ENCODE results near the gene TMEFF2.
"Not testable (repeated sequence)": the region's sequence is repeated elsewhere in the genome, so short reads cannot be mapped to it uniquely, and the experiment has no call there.

The TMEFF2 gene

DNA sequence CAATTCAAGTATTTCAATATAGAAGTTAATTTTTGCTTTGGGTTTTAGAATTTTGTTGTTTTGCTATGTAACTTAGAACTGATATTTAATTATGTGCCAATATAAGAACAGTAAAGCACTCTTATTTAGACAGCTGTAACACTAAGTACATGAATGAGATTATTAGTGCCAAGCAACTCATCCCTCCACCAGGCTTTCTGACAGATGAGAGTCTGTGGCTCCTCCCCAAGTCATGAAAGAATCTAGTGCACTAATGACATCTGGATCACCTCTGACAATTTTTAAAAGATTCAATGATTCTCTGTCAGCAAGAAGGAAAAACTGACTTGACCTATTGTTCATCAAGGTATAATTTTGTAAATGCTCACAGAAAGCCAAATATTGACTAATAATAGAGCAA is 67.8 kb downstream of the TMEFF2 start:
- H3K9ac ChIP-seq (ENCODE audit: low read depth, low read length) = no peak overlapping the region
- no peak overlapping the region for H3K4me3 ChIP-seq (ENCODE audit: low read length)
- H3K27ac ChIP-seq (ENCODE audit: low read length) = no peak overlapping the region
- peaks cover 11% of the 10 kb centered on the region for H3K4me1 ChIP-seq (ENCODE audit: insufficient read depth, low read length)
- no peaks in the 10 kb centered on the region for H3K9me3 ChIP-seq (ENCODE audit: insufficient read depth, low read depth, low read length)
- H3K36me3 ChIP-seq (ENCODE audit: insufficient read depth, low read depth, low read length) = no peaks in the 10 kb centered on the region
- H3K27me3 ChIP-seq (ENCODE audit: insufficient read depth, low read length) = no peaks in the 10 kb centered on the region

DNA sequence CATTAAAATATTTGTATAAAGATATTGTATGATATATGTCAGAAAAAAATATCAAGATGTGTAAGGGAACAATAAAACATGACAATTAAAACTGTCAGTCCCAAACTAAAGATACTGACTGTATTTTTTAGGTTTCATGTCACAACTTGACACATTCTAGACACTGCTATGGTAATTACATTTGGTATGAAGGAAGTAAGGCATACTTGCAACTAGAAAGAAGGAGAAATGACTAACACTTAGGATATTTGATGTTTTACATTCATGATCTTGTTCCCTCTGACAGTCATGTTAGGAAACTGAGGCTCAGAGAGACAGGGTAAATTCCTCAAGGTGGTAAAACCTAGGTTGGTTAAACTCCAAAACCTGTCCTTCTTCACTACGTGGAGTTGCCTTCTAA is 68.3 kb downstream of the TMEFF2 start:
- Histone ChIP-seq H3K4me1 (ENCODE audit: insufficient read depth, low read length) (peaks cover 11% of the 10 kb centered on the region), H3K4me3 (ENCODE audit: low read length) (no peak overlapping the region), H3K36me3 (ENCODE audit: insufficient read depth, low read depth, low read length) (no peaks in the 10 kb centered on the region), H3K27ac (ENCODE audit: low read length) (no peak overlapping the region), H3K9ac (ENCODE audit: low read depth, low read length) (no peak overlapping the region), H3K27me3 (ENCODE audit: insufficient read depth, low read length) (no peaks in the 10 kb centered on the region), H3K9me3 (ENCODE audit: insufficient read depth, low read depth, low read length) (no peaks in the 10 kb centered on the region)

DNA sequence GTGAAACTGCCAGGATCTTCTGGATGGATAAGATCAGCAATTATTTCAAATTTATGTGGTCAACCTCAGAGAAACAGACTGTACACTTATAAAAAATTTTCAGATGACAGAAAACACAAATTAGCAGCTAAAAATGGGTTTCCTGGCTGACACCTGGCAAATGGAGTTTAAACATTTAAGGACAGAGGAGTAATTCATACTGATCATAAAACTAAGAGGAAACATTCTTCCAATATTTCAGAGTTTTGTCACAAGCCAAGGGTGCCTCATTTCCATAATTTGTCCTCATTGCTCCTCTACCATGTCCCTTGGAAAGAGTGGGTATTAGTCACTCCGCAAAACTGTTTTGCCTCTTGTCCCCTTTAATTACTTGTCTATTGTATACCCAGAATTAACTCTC is 70.2 kb downstream of the TMEFF2 start:
- H3K9ac ChIP-seq (ENCODE audit: low read depth, low read length) = no peak overlapping the region
- H3K36me3 ChIP-seq (ENCODE audit: insufficient read depth, low read depth, low read length) = no peaks in the 10 kb centered on the region

DNA sequence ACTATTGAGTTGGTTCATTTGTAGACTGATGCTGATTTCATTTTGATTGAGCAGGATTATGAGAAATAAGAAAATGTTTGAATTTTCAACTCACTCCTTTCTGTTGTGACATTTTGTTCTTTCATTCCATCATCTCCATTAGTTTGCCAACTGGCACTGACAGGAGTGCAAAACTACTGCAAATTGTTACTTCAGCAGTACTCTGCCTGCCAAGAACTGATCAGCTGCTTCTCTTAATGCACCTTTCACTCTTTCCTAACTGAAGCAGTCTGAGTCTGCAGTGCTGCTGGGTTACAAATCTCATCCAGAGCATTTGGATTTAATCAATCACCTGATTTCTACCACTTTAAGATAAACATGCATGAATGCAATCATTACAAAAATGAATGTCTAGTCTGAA is 70.9 kb downstream of the TMEFF2 start:
- Histone ChIP-seq H3K9ac (ENCODE audit: low read depth, low read length) (no peak overlapping the region), H3K27me3 (ENCODE audit: insufficient read depth, low read length) (no peaks in the 10 kb centered on the region), H3K27ac (ENCODE audit: low read length) (no peak overlapping the region), H3K4me1 (ENCODE audit: insufficient read depth, low read length) (no peaks in the 10 kb centered on the region), H3K36me3 (ENCODE audit: insufficient read depth, low read depth, low read length) (no peaks in the 10 kb centered on the region), H3K9me3 (ENCODE audit: insufficient read depth, low read depth, low read length) (no peaks in the 10 kb centered on the region), H3K4me3 (ENCODE audit: low read length) (no peak overlapping the region)

More for the DNA sequence above, 70.2 kb downstream of the TMEFF2 start:
- Histone ChIP-seq H3K4me1 (ENCODE audit: insufficient read depth, low read length) (peaks cover 7% of the 10 kb centered on the region), H3K27me3 (ENCODE audit: insufficient read depth, low read length) (no peaks in the 10 kb centered on the region), H3K27ac (ENCODE audit: low read length) (no peak overlapping the region), H3K4me3 (ENCODE audit: low read length) (no peak overlapping the region), H3K9me3 (ENCODE audit: insufficient read depth, low read depth, low read length) (no peaks in the 10 kb centered on the region)

DNA sequence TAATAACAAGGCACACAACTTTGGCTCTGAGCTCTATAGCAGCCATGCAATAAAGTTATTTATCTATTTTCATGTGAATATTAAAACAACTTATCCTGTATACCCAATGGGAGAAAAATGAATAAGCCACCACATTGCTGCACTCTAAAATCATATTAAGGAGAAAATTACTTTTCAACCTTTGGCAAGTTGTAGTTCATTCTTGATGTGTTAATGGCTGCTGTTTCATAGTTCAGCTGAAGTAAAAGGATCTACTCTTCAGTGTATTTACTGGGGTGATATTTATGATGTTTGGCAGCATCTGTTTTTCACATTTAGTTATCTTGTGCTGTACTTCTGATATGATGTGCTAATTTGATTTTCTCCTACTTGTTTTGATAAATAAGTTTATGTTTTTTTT is 71.8 kb downstream of the TMEFF2 start:
- Histone ChIP-seq H3K27ac (ENCODE audit: low read length) (no peak overlapping the region), H3K9ac (ENCODE audit: low read depth, low read length) (no peak overlapping the region), H3K27me3 (ENCODE audit: insufficient read depth, low read length) (no peaks in the 10 kb centered on the region), H3K4me3 (ENCODE audit: low read length) (no peak overlapping the region), H3K4me1 (ENCODE audit: insufficient read depth, low read length) (no peaks in the 10 kb centered on the region), H3K9me3 (ENCODE audit: insufficient read depth, low read depth, low read length) (no peaks in the 10 kb centered on the region), H3K36me3 (ENCODE audit: insufficient read depth, low read depth, low read length) (no peaks in the 10 kb centered on the region)

DNA sequence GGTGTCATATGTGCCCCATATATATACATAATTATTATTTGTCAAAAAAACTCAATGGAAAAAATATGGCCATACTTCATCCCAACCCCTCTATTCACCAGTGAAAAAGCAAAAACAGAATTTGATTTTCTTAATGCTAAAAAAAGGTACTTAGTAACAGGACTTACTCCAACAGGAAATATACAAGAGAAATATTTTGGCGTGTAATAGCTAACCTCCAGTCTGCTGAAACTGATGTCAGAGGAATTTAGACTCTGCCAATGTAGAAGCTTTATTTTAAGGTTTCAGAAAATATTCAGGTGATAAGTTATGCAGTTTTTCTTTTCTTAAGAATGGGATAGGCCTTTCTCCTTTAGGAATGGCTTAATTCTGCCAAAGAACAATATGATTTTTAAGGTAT is 72.6 kb downstream of the TMEFF2 start:
- H3K27ac ChIP-seq (ENCODE audit: low read length) = no peak overlapping the region
- H3K4me3 ChIP-seq (ENCODE audit: low read length) = no peak overlapping the region
- no peak overlapping the region for H3K9ac ChIP-seq (ENCODE audit: low read depth, low read length)
- H3K4me1 ChIP-seq (ENCODE audit: insufficient read depth, low read length) = no peaks in the 10 kb centered on the region
- no peaks in the 10 kb centered on the region for H3K27me3 ChIP-seq (ENCODE audit: insufficient read depth, low read length)
- no peaks in the 10 kb centered on the region for H3K36me3 ChIP-seq (ENCODE audit: insufficient read depth, low read depth, low read length)
- H3K9me3 ChIP-seq (ENCODE audit: insufficient read depth, low read depth, low read length) = peaks cover 7% of the 10 kb centered on the region; the same call in 1 of the 2 replicates

DNA sequence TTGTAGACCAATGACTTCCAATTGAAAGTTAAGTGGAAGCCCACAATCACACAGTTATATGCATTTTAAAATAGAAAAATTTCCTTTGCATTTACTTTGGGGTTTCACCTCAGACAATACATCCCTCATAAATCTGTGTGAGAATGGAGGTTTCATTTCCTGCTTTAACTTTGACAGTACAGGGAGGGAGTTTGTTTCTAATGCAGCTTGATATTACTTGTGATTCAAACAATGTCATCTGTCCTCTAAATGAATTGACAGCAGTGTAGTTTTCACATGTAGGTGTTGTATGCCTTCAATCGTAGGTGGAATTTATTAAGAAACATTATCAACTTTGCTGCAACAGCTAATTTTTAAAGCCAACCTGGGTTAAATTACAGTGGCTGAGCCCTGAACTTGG is 75.2 kb downstream of the TMEFF2 start:
- Histone ChIP-seq H3K27me3 (ENCODE audit: insufficient read depth, low read length) (no peaks in the 10 kb centered on the region), H3K4me1 (ENCODE audit: insufficient read depth, low read length) (no peaks in the 10 kb centered on the region), H3K4me3 (ENCODE audit: low read length) (no peak overlapping the region), H3K9me3 (ENCODE audit: insufficient read depth, low read depth, low read length) (peaks cover 15% of the 10 kb centered on the region; the same call in 1 of the 2 replicates), H3K27ac (ENCODE audit: low read length) (no peak overlapping the region), H3K36me3 (ENCODE audit: insufficient read depth, low read depth, low read length) (no peaks in the 10 kb centered on the region), H3K9ac (ENCODE audit: low read depth, low read length) (no peak overlapping the region)

DNA sequence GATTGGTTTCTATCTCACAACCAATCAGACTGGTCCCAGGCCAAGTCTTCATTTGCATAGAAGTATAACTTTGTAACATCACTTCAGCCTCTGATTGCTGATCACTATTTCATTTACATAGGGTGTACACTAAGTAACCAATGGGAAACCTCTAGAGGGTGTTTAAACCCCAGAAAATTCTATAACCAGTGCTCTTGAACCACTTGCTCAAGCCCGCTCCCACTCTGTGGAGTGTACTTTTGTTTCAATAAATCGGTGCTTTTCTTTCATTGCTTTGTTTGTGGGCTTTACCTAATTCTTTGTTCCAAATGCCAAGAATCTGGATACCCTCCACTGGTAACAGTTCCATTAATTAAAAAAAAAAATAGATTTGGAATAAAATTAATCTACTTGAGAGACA is 77.0 kb downstream of the TMEFF2 start:
- H3K36me3 ChIP-seq (ENCODE audit: insufficient read depth, low read depth, low read length) = no peaks in the 10 kb centered on the region
- H3K27me3 ChIP-seq (ENCODE audit: insufficient read depth, low read length) = no peaks in the 10 kb centered on the region
- no peak overlapping the region for H3K27ac ChIP-seq (ENCODE audit: low read length)
- H3K9me3 ChIP-seq (ENCODE audit: insufficient read depth, low read depth, low read length) = peaks cover 15% of the 10 kb centered on the region; the same call in 1 of the 2 replicates
- no peak overlapping the region for H3K4me3 ChIP-seq (ENCODE audit: low read length)
- no peaks in the 10 kb centered on the region for H3K4me1 ChIP-seq (ENCODE audit: insufficient read depth, low read length)
- H3K9ac ChIP-seq (ENCODE audit: low read depth, low read length) = no peak overlapping the region

DNA sequence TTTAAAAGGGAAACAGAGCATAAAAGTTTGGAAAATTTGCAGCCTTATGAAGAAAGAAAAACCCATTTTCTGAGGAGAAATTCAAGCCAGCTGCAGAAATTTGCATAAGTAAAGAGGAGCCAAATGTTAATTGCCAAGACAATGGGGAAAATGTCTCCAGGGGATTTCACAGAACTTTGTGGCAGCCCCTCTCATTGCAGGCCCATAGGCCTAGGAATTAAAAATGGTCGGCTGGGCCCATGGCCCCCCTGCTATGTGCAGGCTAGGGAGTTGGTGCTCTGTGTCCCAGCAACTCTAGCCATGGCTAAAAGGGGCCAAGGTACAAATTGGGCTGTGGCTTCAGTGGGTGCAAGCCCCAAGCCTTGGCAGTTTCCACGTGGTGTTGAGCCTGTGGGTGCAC is 83.2 kb downstream of the TMEFF2 start:
- not testable (repeated sequence) for H3K27me3 ChIP-seq (ENCODE audit: insufficient read depth, low read length); H3K36me3 ChIP-seq (ENCODE audit: insufficient read depth, low read depth, low read length); H3K27ac ChIP-seq (ENCODE audit: low read length); H3K4me3 ChIP-seq (ENCODE audit: low read length); H3K9ac ChIP-seq (ENCODE audit: low read depth, low read length); H3K9me3 ChIP-seq (ENCODE audit: insufficient read depth, low read depth, low read length); H3K4me1 ChIP-seq (ENCODE audit: insufficient read depth, low read length)

DNA sequence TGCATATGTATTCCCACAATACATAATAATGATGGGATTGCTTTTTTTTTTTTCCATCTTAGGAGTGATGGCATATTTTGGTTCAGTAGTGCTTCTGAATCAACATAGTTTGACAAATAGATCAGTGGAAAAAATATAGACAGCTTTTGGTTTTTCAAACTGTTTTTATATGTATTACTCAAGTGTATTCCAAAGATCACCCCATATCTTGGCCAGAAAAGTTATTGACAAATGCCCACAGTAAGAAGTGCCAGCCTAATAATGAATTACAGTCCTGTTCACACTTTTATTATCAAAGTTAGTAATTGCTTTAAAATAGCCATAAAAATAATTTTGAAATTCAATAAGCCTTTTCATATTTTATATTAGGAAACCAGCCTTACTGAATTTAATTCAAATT is 95.0 kb downstream of the TMEFF2 start:
- no peak overlapping the region for H3K4me3 ChIP-seq (ENCODE audit: low read length)
- no peaks in the 10 kb centered on the region for H3K27me3 ChIP-seq (ENCODE audit: insufficient read depth, low read length)
- H3K36me3 ChIP-seq (ENCODE audit: insufficient read depth, low read depth, low read length) = no peaks in the 10 kb centered on the region
- H3K4me1 ChIP-seq (ENCODE audit: insufficient read depth, low read length) = no peaks in the 10 kb centered on the region
- no peak overlapping the region for H3K9ac ChIP-seq (ENCODE audit: low read depth, low read length)
- H3K9me3 ChIP-seq (ENCODE audit: insufficient read depth, low read depth, low read length) = no peaks in the 10 kb centered on the region
- no peak overlapping the region for H3K27ac ChIP-seq (ENCODE audit: low read length)

DNA sequence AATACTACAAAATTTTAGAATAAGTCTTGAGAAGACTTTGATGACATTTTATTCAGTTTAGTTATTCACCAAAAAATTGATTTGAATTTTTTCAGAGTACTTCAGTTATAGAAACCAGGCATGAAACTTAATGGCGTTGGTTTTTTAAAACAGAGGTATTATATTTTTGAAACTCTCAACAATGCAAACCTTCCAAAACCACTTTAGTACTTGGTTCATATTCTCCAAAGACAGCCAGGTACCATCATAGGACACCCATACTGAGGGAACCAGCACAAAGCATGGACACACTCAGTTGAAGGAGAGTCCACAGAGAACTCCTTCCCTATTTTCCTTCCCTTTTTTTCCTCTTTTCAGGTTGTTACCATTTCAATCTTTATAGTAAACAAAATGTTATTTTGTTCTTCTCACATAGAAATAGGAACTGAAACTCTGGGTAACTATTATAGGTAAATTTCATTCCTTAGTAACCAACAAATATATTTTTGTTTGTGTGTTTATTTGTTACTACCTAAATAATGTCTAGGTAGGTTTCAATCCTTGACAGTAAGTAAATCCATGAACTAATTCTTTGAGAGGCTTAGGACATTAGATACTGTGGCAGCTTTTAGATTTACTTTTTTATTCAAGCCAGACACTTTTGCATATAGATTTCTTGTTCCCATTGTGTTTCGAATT is 95.8 kb downstream of the TMEFF2 start:
- Histone ChIP-seq H3K4me1 (ENCODE audit: insufficient read depth, low read length) (no peaks in the 10 kb centered on the region), H3K9ac (ENCODE audit: low read depth, low read length) (no peak overlapping the region), H3K27me3 (ENCODE audit: insufficient read depth, low read length) (no peaks in the 10 kb centered on the region), H3K4me3 (ENCODE audit: low read length) (no peak overlapping the region), H3K36me3 (ENCODE audit: insufficient read depth, low read depth, low read length) (no peaks in the 10 kb centered on the region), H3K9me3 (ENCODE audit: insufficient read depth, low read depth, low read length) (no peaks in the 10 kb centered on the region), H3K27ac (ENCODE audit: low read length) (no peak overlapping the region)

DNA sequence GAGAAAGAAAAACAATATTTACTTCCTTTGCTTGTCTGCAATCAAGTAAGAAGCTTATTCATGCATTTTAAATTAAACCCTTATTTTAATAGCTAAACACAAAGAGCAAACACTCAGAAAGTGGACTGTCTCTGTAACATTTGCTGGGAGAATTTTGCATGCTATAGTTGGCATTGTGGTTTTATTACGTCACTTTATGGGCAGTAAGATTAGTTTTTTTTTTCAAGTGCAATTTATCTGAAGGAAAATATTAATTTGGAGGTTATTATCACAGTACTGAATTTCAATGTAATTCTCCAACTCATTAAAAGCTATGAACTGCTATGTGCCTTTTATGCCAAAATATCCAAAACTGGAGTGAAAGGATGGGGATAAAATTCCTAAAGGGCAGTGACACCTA is 103.3 kb downstream of the TMEFF2 start:
- Histone ChIP-seq H3K27me3 (ENCODE audit: insufficient read depth, low read length) (no peaks in the 10 kb centered on the region), H3K9me3 (ENCODE audit: insufficient read depth, low read depth, low read length) (no peaks in the 10 kb centered on the region), H3K9ac (ENCODE audit: low read depth, low read length) (no peak overlapping the region), H3K4me1 (ENCODE audit: insufficient read depth, low read length) (peaks cover 3% of the 10 kb centered on the region; the same call in 1 of the 2 replicates), H3K27ac (ENCODE audit: low read length) (no peak overlapping the region), H3K4me3 (ENCODE audit: low read length) (no peak overlapping the region), H3K36me3 (ENCODE audit: insufficient read depth, low read depth, low read length) (no peaks in the 10 kb centered on the region)

Data from iPS-20b (cell line).